ENCODE data around the gene CENPO.

DNA sequence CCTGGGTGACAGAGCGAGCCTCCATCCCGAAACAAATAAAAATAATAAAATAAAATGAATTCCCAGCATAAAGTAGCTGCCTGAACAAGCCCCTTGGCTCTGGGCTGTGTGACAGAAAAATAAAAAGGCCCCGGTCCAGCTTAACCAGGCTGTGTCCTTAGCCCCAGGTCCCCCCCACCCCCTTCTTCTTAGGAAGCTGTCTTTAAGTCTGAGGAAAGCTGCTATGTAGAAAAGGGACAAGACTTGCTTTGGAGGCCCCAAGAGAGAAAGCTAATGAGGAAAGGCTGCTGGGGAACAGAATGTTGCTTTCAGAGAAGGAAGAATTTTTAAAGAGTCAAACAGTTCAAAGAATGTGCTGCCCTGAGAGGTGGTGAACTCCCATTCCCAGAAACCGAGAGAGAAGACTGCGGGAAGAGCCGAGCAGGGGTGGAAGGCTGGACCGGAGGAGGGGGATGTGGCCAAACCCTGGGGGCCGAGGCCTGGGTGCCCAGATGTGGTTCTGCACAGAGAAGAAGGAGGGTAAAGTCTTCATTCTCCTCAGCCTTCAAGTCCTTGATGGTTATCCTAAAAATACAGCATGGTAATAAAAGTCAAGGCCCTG is 61.9 kb downstream of the CENPO start:
- TF ChIP-seq CTCF (IDR thresholded peaks at IDR 0.05; ENCODE audit: low read depth, low read length) (no peak), EZH2phosphoT487 (IDR thresholded peaks at IDR 0.05; ENCODE audit: low read depth) (no peak)

All from OCI-LY3 (cell line).